Measurements from ENCODE around the gene ASB4.
A peak's percentile ranks its signal among the peaks of the same experiment; 100 is the strongest.

ASB4 gene

GRCh38 chr7:95509199-95509598 lies 23.5 kb downstream of the ASB4 start:
- TF ChIP-seq, protein P1, sequence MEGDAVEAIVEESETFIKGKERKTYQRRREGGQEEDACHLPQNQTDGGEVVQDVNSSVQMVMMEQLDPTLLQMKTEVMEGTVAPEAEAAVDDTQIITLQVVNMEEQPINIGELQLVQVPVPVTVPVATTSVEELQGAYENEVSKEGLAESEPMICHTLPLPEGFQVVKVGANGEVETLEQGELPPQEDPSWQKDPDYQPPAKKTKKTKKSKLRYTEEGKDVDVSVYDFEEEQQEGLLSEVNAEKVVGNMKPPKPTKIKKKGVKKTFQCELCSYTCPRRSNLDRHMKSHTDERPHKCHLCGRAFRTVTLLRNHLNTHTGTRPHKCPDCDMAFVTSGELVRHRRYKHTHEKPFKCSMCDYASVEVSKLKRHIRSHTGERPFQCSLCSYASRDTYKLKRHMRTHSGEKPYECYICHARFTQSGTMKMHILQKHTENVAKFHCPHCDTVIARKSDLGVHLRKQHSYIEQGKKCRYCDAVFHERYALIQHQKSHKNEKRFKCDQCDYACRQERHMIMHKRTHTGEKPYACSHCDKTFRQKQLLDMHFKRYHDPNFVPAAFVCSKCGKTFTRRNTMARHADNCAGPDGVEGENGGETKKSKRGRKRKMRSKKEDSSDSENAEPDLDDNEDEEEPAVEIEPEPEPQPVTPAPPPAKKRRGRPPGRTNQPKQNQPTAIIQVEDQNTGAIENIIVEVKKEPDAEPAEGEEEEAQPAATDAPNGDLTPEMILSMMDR (conservative IDR thresholded peaks at IDR 0.05; ENCODE audit: low read depth, low read length): no peak
- H3K4me3 ChIP-seq (ENCODE audit: low read depth, low read length): no peak overlapping the region
- peak; percentile 81 for DNase-seq (ENCODE audit: low read depth)

DNA sequence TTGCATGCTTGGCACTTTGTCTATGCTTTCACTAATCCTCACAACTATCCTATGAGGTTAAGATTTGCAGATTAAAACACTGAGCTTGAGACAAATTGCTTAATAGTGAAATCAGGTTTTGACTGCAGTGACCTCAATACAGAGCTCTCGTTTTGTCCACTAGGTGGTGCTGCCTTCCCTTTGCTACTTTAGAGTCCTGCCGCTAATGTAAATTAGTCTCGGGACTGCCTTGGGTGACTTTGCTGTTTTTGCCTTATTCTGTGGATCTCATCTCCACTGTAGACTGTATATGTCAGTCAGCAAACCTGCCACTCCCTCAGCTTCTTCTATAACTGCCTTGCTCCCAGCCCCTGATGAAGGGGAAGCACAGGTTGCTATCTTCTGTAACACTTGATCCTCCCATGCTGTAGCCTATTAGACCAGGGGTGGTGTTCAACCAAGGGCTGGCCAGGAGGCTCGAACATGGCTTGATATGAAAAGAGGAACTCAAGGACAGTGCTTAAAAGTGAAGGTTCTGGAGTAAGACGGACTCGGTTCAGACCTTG lies 26.0 kb downstream of the ASB4 start:
- DNase-seq (ENCODE audit: low read depth): peak; percentile 86
- TF ChIP-seq, protein P1 (conservative IDR thresholded peaks at IDR 0.05; ENCODE audit: low read depth, low read length): peak; percentile 89
- H3K4me3 ChIP-seq (ENCODE audit: low read depth, low read length): no peak overlapping the region

DNA sequence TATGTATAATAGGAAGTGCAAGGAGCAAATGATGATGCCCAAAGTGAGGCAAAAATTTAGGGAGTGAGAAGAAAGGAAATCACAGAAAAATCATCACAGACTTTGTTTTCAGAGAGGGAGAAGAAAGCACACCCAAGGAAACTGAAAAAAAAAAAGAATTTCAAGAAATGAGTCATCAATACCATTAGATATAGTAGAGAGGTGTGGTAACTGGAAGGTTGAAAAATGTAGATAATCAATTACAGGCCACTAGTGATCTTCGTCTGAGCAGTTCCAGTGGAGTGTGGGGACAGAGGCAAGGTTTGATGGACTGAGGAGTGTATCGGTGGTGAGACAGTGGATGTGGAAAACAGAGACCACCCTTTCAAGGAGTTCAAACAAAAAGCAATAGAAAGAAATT lies 31.7 kb downstream of the ASB4 start:
- no peak for DNase-seq (ENCODE audit: low read depth)
- no peak overlapping the region for H3K4me3 ChIP-seq (ENCODE audit: low read depth, low read length)
- TF ChIP-seq, protein P1 (conservative IDR thresholded peaks at IDR 0.05; ENCODE audit: low read depth, low read length): no peak

DNA sequence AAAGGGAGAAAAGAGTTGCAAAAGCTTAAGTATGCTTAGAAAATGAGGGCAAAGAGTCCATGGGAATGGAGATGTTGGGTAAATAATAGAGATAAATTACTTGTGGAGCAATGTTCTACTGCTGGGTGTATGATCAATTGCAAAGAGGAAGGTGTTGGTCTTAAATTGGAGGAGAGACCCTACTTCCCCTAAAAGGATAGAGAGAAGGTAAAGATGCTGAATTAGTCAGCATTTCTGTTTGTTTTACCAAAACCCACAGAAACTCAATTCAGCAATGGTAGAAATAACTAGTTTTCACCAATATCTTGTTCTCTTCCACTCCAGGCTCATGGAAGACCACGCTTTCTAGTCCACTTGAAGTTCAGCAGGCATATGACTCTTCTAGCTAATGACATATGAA lies 32.1 kb downstream of the ASB4 start:
- DNase-seq (ENCODE audit: low read depth): no peak
- TF ChIP-seq, protein P1 (conservative IDR thresholded peaks at IDR 0.05; ENCODE audit: low read depth, low read length): no peak
- no peak overlapping the region for H3K4me3 ChIP-seq (ENCODE audit: low read depth, low read length)

DNA sequence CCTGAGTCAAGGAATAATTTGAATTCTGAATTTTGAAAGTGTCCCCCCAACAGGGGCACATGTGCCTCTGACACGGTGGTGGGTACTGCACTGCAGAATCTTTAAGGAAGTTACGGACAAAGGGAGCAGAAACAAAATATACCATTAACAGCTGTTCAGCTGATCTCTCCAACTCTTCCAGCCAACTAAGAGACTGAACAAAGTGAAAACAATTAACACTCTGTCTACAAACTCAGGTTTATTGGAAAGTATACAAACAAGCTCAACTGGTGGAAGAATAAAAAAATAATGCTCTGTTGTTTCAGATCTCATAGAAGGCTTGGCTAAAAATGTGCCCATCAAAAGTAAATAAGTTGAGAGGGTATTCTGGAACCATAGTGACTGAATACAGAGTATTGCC lies 34.4 kb downstream of the ASB4 start:
- TF ChIP-seq, protein P1 (conservative IDR thresholded peaks at IDR 0.05; ENCODE audit: low read depth, low read length): no peak
- no peak overlapping the region for H3K4me3 ChIP-seq (ENCODE audit: low read depth, low read length)
- no peak for DNase-seq (ENCODE audit: low read depth)

GRCh38 chr7:95525503-95525902 lies 39.8 kb downstream of the ASB4 start:
- DNase-seq (ENCODE audit: low read depth): peak; percentile 34
- TF ChIP-seq, protein P1 (conservative IDR thresholded peaks at IDR 0.05; ENCODE audit: low read depth, low read length): no peak
- H3K4me3 ChIP-seq (ENCODE audit: low read depth, low read length): no peak overlapping the region

DNA sequence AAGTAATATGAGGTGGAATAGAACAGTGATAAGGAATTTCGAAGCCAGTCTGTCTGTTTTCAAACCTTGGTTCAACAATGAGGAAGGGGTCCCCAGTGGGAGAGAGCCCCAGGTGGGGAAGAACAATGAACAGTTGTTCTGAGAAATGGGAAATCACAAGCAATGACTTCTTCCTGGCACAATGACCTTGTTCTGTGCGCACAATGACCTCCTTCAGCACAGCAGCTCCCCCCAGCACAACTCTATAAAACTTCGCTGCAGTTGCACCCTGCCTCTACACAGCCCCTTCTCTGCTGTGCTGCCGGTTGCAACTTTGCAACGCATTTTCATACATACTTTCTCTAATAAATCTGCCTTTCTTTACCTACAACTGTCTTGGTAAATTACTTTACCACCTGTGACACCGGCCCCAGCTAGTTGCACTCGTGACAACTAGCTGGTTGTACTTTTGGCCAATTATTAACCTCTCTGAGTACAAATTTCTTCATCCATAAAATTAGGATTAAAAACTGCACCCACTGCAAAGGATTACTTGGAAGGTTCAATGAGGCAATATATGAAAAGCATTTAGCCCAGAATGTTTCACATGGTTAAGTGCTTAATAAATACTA lies 40.5 kb downstream of the ASB4 start:
- DNase-seq (ENCODE audit: low read depth): no peak
- TF ChIP-seq, protein P1 (conservative IDR thresholded peaks at IDR 0.05; ENCODE audit: low read depth, low read length): no peak
- no peak overlapping the region for H3K4me3 ChIP-seq (ENCODE audit: low read depth, low read length)
